ENCODE measurements around the gene CTBP1.

Gene CTBP1

GRCh38 chr4:1196421-1197183 is 52.3 kb downstream of the CTBP1 start:
- DNase-seq (ENCODE audit: low read depth, low spot score), result no peak

- DNase-seq (ENCODE audit: low read depth, low spot score), result no peak
Measured at GRCh38 chr4:1195891-1196401, 53.0 kb downstream of the CTBP1 start.

GRCh38 chr4:1195109-1195671 is 53.7 kb downstream of the CTBP1 start:
- DNase-seq (ENCODE audit: low read depth, low spot score), result no peak

- peak; percentile 55 for DNase-seq (ENCODE audit: low read depth, low spot score)
Measured at GRCh38 chr4:1194010-1194900, 54.7 kb downstream of the CTBP1 start.

GRCh38 chr4:1193206-1194009 is 55.5 kb downstream of the CTBP1 start:
- DNase-seq (ENCODE audit: low read depth, low spot score), result no peak

- no peak for DNase-seq (ENCODE audit: low read depth, low spot score)
Measured at GRCh38 chr4:1192493-1193205, 56.3 kb downstream of the CTBP1 start.

GRCh38 chr4:1192091-1192492 is 56.8 kb downstream of the CTBP1 start:
- DNase-seq (ENCODE audit: low read depth, low spot score), result peak; percentile 98

GRCh38 chr4:1191621-1192020 is 57.3 kb downstream of the CTBP1 start:
- DNase-seq (ENCODE audit: low read depth, low spot score), result no peak

GRCh38 chr4:1187182-1187581 is 61.7 kb downstream of the CTBP1 start:
- no peak for DNase-seq (ENCODE audit: low read depth, low spot score)

GRCh38 chr4:1183985-1184773 is 64.8 kb downstream of the CTBP1 start:
- no peak for DNase-seq (ENCODE audit: low read depth, low spot score)

GRCh38 chr4:1182313-1182712 is 66.6 kb downstream of the CTBP1 start:
- DNase-seq (ENCODE audit: low read depth, low spot score), result no peak

- DNase-seq (ENCODE audit: low read depth, low spot score), result no peak
Measured at GRCh38 chr4:1180663-1181062, 68.3 kb downstream of the CTBP1 start.

- DNase-seq (ENCODE audit: low read depth, low spot score), result no peak
Measured at GRCh38 chr4:1179976-1180375, 69.0 kb downstream of the CTBP1 start.

- DNase-seq (ENCODE audit: low read depth, low spot score), result no peak
Measured at GRCh38 chr4:1179089-1179441, 69.9 kb downstream of the CTBP1 start.

GRCh38 chr4:1178300-1179088 is 70.4 kb downstream of the CTBP1 start:
- no peak for DNase-seq (ENCODE audit: low read depth, low spot score)

GRCh38 chr4:1177274-1178141 is 71.4 kb downstream of the CTBP1 start:
- DNase-seq (ENCODE audit: low read depth, low spot score), result peak; percentile 22

- no peak for DNase-seq (ENCODE audit: low read depth, low spot score)
Measured at GRCh38 chr4:1176398-1177273, 72.3 kb downstream of the CTBP1 start.
